GM13976 (cell line): ENCODE data around the gene COLQ.

ENCODE experiments used
- DNase-seq: peaks from one replicate; pipeline ENCODE4 v3.0.0; 2012; ENCODE audit warnings: low spot score
- in situ Hi-C: fragments of 300-500 bp; cut with MboI; formaldehyde crosslinking; loops from one replicate; pipeline ENCODE4 v1.12.0; 2022; ENCODE audit warnings: low sequenced_read_pairs, mixed read lengths, inconsistent platforms; ENCODE audit not compliant: unreplicated experiment
- TF ChIP-seq, protein P1 (sequence below): IDR thresholded peaks from 2 replicates; pipeline ENCODE4 v1.5.1; 2012; ENCODE audit warnings: borderline replicate concordance, mild to moderate bottlenecking; ENCODE audit not compliant: insufficient read depth; ENCODE audit errors: extremely low read depth, missing control alignments, control extremely low read depth

The COLQ gene

DNA sequence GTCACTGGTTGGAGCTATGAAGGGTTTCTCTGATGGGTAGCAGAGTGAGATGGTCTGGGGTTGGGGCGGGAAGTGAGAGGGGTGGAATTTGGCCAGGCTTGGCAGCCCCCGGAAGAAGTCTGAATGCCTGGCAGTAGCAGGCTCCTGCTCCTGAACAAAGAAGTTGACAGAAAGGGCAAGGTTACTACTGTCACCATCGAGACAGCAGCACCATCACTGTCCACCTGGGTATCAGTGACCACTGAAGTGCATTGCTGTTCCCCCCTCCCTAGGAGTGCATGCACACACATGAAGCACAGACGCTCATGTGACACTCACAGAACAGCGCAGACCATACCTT, 42.9 kb downstream of the COLQ start:
- in situ Hi-C loops, result no loop called here
- TF ChIP-seq, protein P1, sequence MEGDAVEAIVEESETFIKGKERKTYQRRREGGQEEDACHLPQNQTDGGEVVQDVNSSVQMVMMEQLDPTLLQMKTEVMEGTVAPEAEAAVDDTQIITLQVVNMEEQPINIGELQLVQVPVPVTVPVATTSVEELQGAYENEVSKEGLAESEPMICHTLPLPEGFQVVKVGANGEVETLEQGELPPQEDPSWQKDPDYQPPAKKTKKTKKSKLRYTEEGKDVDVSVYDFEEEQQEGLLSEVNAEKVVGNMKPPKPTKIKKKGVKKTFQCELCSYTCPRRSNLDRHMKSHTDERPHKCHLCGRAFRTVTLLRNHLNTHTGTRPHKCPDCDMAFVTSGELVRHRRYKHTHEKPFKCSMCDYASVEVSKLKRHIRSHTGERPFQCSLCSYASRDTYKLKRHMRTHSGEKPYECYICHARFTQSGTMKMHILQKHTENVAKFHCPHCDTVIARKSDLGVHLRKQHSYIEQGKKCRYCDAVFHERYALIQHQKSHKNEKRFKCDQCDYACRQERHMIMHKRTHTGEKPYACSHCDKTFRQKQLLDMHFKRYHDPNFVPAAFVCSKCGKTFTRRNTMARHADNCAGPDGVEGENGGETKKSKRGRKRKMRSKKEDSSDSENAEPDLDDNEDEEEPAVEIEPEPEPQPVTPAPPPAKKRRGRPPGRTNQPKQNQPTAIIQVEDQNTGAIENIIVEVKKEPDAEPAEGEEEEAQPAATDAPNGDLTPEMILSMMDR, result no peak
- no peak for DNase-seq

DNA sequence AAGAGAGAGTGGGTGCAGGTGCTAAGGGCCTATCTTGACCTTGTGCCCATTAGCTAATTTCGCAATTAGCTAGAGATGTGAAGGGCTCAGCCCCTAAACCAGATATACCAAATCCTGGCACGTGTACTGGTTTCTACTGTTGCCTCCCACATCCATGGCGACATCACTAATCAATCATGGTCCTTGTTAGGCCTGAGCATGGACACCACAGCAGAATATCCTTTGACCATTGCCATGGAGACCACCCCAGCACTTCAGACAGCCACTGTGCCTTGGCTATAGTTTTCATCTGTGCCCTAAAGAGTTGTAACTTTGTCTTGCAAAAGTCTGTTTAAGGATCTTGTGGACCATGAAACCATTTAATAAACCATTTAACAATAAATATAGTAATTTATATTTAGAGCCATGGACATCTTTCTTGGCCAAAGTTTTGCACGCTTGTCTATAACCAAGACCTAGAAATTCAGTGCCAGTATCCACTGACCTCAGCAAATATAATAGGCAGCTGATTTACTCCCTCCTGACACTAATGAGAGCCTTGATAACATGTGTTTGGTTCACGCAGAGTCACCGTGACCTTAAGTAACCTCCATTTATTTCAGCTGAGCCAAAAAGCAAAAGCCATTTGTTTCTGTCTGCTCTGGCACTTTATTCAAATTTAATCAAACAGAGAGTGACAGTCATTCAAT, 43.4 kb downstream of the COLQ start:
- TF ChIP-seq, protein P1, result no peak
- in situ Hi-C loops, result no loop called here
- DNase-seq, result no peak

DNA sequence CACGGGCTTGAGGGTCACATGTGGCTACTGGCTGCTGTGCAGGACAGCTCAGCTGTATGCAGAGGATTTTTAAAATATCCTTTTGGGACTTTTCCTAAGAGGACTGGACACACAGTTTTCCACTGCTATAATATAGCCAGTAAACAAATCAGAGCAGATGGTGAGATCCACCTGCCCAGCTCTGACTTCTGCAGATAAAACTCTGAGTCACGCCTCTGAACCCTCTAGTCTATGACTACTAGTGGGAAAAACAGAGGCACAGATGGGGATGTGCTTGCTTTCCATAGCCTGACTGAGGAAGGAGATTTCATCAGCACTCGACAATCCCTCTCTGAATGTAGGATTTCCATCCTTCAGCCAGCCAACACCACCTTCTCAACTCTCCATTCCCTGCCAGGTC, 45.1 kb downstream of the COLQ start:
- in situ Hi-C loops, result no loop called here
- DNase-seq, result no peak
- TF ChIP-seq, protein P1, result no peak

DNA sequence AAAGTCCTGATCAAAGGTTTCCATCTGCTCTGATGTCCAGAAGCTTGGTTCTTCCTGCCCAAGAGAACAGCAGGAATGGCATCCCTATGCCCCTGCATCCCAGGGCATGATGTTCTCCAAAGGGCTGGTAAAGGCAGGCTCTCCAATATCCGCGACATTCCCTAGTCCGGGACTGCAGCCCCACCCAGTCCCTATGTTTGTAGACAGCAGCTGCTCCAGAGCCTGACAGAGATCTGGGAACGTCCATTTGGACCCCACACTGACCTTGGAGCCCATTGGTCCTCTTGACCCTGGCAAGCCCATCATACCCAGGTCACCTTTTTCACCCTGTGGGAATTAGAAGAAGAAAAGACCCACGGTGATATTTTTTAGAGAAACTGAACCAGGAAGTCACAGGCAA, 46.3 kb downstream of the COLQ start:
- in situ Hi-C loops, result no loop called here
- TF ChIP-seq, protein P1, result no peak
- DNase-seq, result no peak

DNA sequence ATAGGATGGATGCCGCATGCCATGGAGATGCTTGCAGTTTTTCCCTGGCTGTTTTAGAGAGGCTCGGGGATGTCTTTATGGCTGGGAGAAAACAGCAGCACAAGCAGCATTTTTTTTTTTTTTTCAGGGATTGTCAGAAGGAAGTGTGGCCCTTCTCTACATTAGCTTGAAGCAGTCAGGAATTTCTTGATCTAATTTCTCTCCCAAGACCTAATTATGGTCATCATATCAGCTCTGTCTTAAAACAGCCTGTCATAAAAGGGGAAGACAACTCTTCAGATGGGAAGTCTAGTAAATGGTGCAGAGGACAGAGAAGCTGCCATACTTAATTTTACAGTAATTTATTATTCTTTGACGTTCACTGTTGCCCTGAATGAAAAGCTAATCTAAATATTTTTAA, 49.6 kb downstream of the COLQ start:
- in situ Hi-C loops, result no loop called here
- no peak for DNase-seq
- TF ChIP-seq, protein P1, result no peak

DNA sequence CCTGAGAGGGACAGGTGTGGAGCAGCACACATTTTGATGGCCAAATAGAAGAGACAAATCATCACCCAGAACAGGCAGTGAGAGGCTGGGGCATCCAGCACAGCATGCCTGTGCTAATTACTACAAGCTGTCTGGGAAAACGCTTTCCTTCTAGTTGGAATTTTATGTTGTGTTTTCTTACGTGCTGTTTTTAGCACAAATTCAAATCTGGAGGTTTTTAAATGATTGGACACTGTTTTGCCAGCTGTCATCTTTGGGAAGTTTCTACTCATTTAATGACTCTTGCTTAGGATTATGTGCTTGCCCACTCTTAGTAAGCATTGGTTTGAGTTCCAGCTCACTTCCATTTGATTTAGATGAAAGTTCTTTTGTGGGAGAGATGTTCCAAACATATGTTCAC, 50.7 kb downstream of the COLQ start:
- DNase-seq, result no peak
- in situ Hi-C loops, result no loop called here
- TF ChIP-seq, protein P1, result no peak

DNA sequence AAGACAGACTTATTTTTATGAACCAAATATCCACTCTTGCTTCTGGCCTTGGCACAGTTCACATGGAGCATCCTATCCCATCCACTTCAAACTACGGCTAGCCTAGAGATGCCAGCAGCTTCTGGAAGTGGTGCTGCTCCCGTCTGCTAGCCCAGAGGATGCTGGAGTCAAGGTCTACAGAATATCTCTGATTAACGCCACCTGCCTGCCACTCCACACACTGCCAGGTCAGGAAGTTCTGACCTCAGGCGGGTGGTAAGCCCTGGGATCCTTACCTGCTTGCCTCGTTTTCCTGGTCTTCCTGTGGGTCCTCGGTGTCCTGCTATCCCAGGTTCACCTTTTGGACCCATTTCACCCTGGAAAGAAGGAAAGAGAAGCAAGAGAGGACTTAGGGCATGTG, 51.2 kb downstream of the COLQ start:
- in situ Hi-C loops, result no loop called here
- no peak for DNase-seq
- TF ChIP-seq, protein P1, result no peak
